ENCODE measurements around the gene CENPK. TPM values are rescaled to one million over a fixed set of nuclear protein-coding genes. Genes with fewer than 3 reads are reported as not detected.

Gene CENPK
- total RNA-seq, 1 donor = 49.6 TPM

GRCh38 chr5:65483546-65484346 lies 79.2 kb downstream of the CENPK start:
- peak; percentile 90 for DNase-seq (ENCODE audit: low read depth)
- peak overlapping the region; percentile 64 for H3K4me3 ChIP-seq (ENCODE audit: low read depth, low read length)

GRCh38 chr5:65482736-65483545 lies 80.0 kb downstream of the CENPK start:
- TF ChIP-seq CTCF (IDR thresholded peaks at IDR 0.05; ENCODE audit: insufficient read depth, low read length) = no peak
- peak; percentile 83 for DNase-seq (ENCODE audit: low read depth)
- peak overlapping the region; percentile 64 for H3K4me3 ChIP-seq (ENCODE audit: low read depth, low read length)

More at GRCh38 chr5:65483546-65484346, 79.2 kb downstream of the CENPK start:
- peak; percentile 52 for TF ChIP-seq CTCF (IDR thresholded peaks at IDR 0.05; ENCODE audit: insufficient read depth, low read length)

GRCh38 chr5:65482296-65482735 lies 80.7 kb downstream of the CENPK start:
- peak overlapping the region; percentile 64 for H3K4me3 ChIP-seq (ENCODE audit: low read depth, low read length)
- no peak for TF ChIP-seq CTCF (IDR thresholded peaks at IDR 0.05; ENCODE audit: insufficient read depth, low read length)
- DNase-seq (ENCODE audit: low read depth) = peak; percentile 76

- DNase-seq (ENCODE audit: low read depth) = peak; percentile 99
- no peak for TF ChIP-seq CTCF (IDR thresholded peaks at IDR 0.05; ENCODE audit: insufficient read depth, low read length)
Measured at GRCh38 chr5:65481635-65482295, 81.2 kb downstream of the CENPK start, which contains the start of gene ADAMTS6. TSS of gene ADAMTS6 (minus strand) at chr5:65481920. CDS start at chr5:65473673, 8,247 bp downstream.

GRCh38 chr5:65481171-65481581 lies 81.8 kb downstream of the CENPK start:
- peak overlapping the region; percentile 73 for H3K4me3 ChIP-seq (ENCODE audit: low read depth, low read length)
- DNase-seq (ENCODE audit: low read depth) = peak; percentile 48
- no peak for TF ChIP-seq CTCF (IDR thresholded peaks at IDR 0.05; ENCODE audit: insufficient read depth, low read length)

More at GRCh38 chr5:65481635-65482295, 81.2 kb downstream of the CENPK start, which contains the start of gene ADAMTS6:
- peak within 1 kb of the TSS; percentile 73 for H3K4me3 ChIP-seq (ENCODE audit: low read depth, low read length)

- DNase-seq (ENCODE audit: low read depth) = peak; percentile 93
- TF ChIP-seq CTCF (IDR thresholded peaks at IDR 0.05; ENCODE audit: insufficient read depth, low read length) = no peak
Measured at GRCh38 chr5:65480306-65480865, 82.6 kb downstream of the CENPK start.

More at GRCh38 chr5:65480306-65480865, 82.6 kb downstream of the CENPK start:
- H3K4me3 ChIP-seq (ENCODE audit: low read depth, low read length) = peak overlapping the region; percentile 73
